ENCODE data around the gene CRADD.

DNA sequence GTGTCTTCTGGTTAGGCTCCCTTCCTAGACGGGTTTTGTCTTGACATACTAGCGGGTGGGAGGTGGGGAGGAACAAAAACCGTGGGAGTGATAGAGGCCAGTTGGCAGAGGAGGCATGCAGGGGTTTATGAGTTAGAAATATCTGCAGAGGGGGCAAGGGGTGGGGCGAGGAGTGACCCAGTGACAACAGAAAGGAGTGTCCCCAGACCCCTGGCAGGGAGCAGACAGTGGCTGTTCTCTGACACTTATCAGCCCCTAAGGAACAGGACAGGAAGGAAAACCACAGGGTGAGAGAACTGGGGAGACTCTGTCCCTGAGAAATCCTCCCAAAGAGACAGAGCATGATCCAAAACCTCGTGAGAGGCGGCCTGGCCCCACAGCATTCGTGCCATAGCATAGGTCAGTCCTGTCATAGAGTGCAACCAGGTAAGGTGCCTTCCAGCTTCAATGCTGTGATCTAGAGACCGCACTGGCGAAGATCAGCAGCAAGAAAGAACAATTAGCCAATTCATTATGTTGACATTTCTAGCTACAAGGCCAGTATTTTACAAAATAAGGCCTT lies 141.4 kb downstream of the CRADD start:
- TF ChIP-seq, protein P1, sequence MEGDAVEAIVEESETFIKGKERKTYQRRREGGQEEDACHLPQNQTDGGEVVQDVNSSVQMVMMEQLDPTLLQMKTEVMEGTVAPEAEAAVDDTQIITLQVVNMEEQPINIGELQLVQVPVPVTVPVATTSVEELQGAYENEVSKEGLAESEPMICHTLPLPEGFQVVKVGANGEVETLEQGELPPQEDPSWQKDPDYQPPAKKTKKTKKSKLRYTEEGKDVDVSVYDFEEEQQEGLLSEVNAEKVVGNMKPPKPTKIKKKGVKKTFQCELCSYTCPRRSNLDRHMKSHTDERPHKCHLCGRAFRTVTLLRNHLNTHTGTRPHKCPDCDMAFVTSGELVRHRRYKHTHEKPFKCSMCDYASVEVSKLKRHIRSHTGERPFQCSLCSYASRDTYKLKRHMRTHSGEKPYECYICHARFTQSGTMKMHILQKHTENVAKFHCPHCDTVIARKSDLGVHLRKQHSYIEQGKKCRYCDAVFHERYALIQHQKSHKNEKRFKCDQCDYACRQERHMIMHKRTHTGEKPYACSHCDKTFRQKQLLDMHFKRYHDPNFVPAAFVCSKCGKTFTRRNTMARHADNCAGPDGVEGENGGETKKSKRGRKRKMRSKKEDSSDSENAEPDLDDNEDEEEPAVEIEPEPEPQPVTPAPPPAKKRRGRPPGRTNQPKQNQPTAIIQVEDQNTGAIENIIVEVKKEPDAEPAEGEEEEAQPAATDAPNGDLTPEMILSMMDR (conservative IDR thresholded peaks at IDR 0.05 in 1 of 2, IDR thresholded peaks at IDR 0.05 in 1 of 2; ENCODE audit: extremely low read depth in 1 of 2, insufficient read depth in 1 of 2, low read depth in 1 of 2, low read length in 2 of 2), result no peak
- no peak for TF ChIP-seq EZH2 (IDR thresholded peaks at IDR 0.05; ENCODE audit: borderline replicate concordance, low read length)

All from mammary epithelial cell (primary cell).